GM19193 (cell line): ENCODE measurements around the gene CFAP97D2.

Experiments used
- POLR2A ChIP-seq: IDR thresholded peaks from 4 replicates; pipeline ENCODE4 v1.6.1; 2011; ENCODE audit not compliant: insufficient read depth, insufficient read length; ENCODE audit errors: extremely low read depth

The CFAP97D2 gene

GRCh38 chr13:114204894-114205293 lies 25.8 kb downstream of the CFAP97D2 start:
- no peak for TF ChIP-seq POLR2A

- no peak for TF ChIP-seq POLR2A
Observed at GRCh38 chr13:114208134-114208533, 29.1 kb downstream of the CFAP97D2 start.

GRCh38 chr13:114211446-114212157 lies 32.5 kb downstream of the CFAP97D2 start:
- TF ChIP-seq POLR2A, result no peak

GRCh38 chr13:114212158-114212495 lies 33.1 kb downstream of the CFAP97D2 start:
- TF ChIP-seq POLR2A, result no peak

GRCh38 chr13:114213980-114214379 lies 34.9 kb downstream of the CFAP97D2 start:
- TF ChIP-seq POLR2A, result no peak

- no peak for TF ChIP-seq POLR2A
Observed at GRCh38 chr13:114219392-114219791, 40.3 kb downstream of the CFAP97D2 start.

- no peak for TF ChIP-seq POLR2A
Observed at GRCh38 chr13:114222461-114222968, 43.5 kb downstream of the CFAP97D2 start.

GRCh38 chr13:114224201-114224600 lies 45.1 kb downstream of the CFAP97D2 start:
- no peak for TF ChIP-seq POLR2A

GRCh38 chr13:114225610-114226009 lies 46.6 kb downstream of the CFAP97D2 start:
- TF ChIP-seq POLR2A, result no peak

GRCh38 chr13:114226088-114226487 lies 47.0 kb downstream of the CFAP97D2 start:
- TF ChIP-seq POLR2A, result no peak

- no peak for TF ChIP-seq POLR2A
Observed at GRCh38 chr13:114226699-114227323, 47.8 kb downstream of the CFAP97D2 start.

GRCh38 chr13:114227528-114227927 lies 48.5 kb downstream of the CFAP97D2 start:
- no peak for TF ChIP-seq POLR2A

GRCh38 chr13:114228176-114228575 lies 49.1 kb downstream of the CFAP97D2 start:
- no peak for TF ChIP-seq POLR2A

GRCh38 chr13:114229506-114229905 lies 50.4 kb downstream of the CFAP97D2 start:
- no peak for TF ChIP-seq POLR2A

GRCh38 chr13:114230117-114230516 lies 51.1 kb downstream of the CFAP97D2 start:
- no peak for TF ChIP-seq POLR2A

- TF ChIP-seq POLR2A, result no peak
Observed at GRCh38 chr13:114230575-114230974, 51.5 kb downstream of the CFAP97D2 start.
